GM19035 (cell line): Measurements from ENCODE around the gene NOS1.
"Not testable (repeated sequence)": the region's sequence is repeated elsewhere in the genome, so short reads cannot be mapped to it uniquely, and the experiment has no call there.

ENCODE experiments used
- ATAC-seq: cut with Tn5 transposase; IDR thresholded peaks from one replicate; pipeline ENCODE4 v1.9.1; 2021; ENCODE audit not compliant: unreplicated experiment

Gene NOS1

GRCh38 chr12:117212563-117213190 is 148.7 kb downstream of the NOS1 start:
- no peak for ATAC-seq

GRCh38 chr12:117210266-117210918 is 151.0 kb downstream of the NOS1 start:
- ATAC-seq: no peak

- no peak for ATAC-seq
Measured at GRCh38 chr12:117209626-117210025, 151.8 kb downstream of the NOS1 start.

- ATAC-seq: no peak
Measured at GRCh38 chr12:117208811-117209455, 152.5 kb downstream of the NOS1 start.

GRCh38 chr12:117208206-117208605 is 153.2 kb downstream of the NOS1 start:
- ATAC-seq: no peak

GRCh38 chr12:117207675-117208074 is 153.8 kb downstream of the NOS1 start:
- ATAC-seq: no peak

- no peak for ATAC-seq
Measured at GRCh38 chr12:117202556-117202955, 158.9 kb downstream of the NOS1 start.

GRCh38 chr12:117202033-117202432 is 159.4 kb downstream of the NOS1 start:
- ATAC-seq: no peak

- ATAC-seq: not testable (repeated sequence)
Measured at GRCh38 chr12:117199956-117200744, 161.3 kb downstream of the NOS1 start.

- ATAC-seq: not testable (repeated sequence)
Measured at GRCh38 chr12:117196334-117196733, 165.1 kb downstream of the NOS1 start.

GRCh38 chr12:117195027-117195426 is 166.4 kb downstream of the NOS1 start:
- ATAC-seq: not testable (repeated sequence)

- ATAC-seq: no peak
Measured at GRCh38 chr12:117193903-117194302, 167.5 kb downstream of the NOS1 start.

GRCh38 chr12:117192581-117192980 is 168.8 kb downstream of the NOS1 start:
- ATAC-seq: not testable (repeated sequence)

GRCh38 chr12:117192057-117192456 is 169.4 kb downstream of the NOS1 start:
- ATAC-seq: no peak

- ATAC-seq: peak; percentile 93
Measured at GRCh38 chr12:117190210-117190781, 171.1 kb downstream of the NOS1 start, which contains the start of gene FBXO21. FBXO21 (minus strand) TSS chr12:117190470; CDS start chr12:117190456, 14 bp downstream.

- peak; percentile 42 for ATAC-seq
Measured at GRCh38 chr12:117189725-117190209, 171.7 kb downstream of the NOS1 start.

GRCh38 chr12:117188961-117189724 is 172.3 kb downstream of the NOS1 start:
- no peak for ATAC-seq

- no peak for ATAC-seq
Measured at GRCh38 chr12:117188121-117188665, 173.2 kb downstream of the NOS1 start.

- no peak for ATAC-seq
Measured at GRCh38 chr12:117187421-117187820, 174.0 kb downstream of the NOS1 start.

GRCh38 chr12:117182866-117183265 is 178.6 kb downstream of the NOS1 start:
- ATAC-seq: no peak
